Measurements from ENCODE around the gene NT5C3B. TPM values are rescaled to one million over a fixed set of nuclear protein-coding genes. Genes with fewer than 3 reads are reported as not detected.
A peak's percentile ranks its signal among the peaks of the same experiment; 100 is the strongest.

The NT5C3B gene
- total RNA-seq, 1 experiment from 2014 or later = 48.8 TPM

GRCh38 chr17:41811549-41812380 lies 24.3 kb downstream of the NT5C3B start, which contains the start of gene P3H4:
TSS of gene P3H4 (minus strand) at chr17:41811949. CDS start at chr17:41811915, 34 bp downstream.
- no TSS peak for BruUV-seq (replicated peaks)
- ChIA-PET POLR2A (ENCODE audit: unreplicated experiment) (interaction anchor here (0.7 to 1.0 kb wide), 3 partner anchors 25 to 26 kb away, joined by 4 to 19 read pairs (median 7); partner anchors contain the start of gene JUP), CTCF (interaction anchor here (0.6 to 1.3 kb wide), 3 partner anchors 9 to 680 kb away, joined by 3 to 4 read pairs (median 3); no protein-coding TSS in a partner anchor)
- Histone ChIP-seq H2AFZ (peak within 1 kb of the TSS; percentile 84), H3K27me3 (ENCODE audit: insufficient read depth, low read depth) (no peaks in the 10 kb centered on the region), H3K79me2 (ENCODE audit: low read depth) (peaks cover 55% of the 10 kb centered on the region), H3K4me2 (peak within 1 kb of the TSS; percentile 80), H3K9me2 (ENCODE audit: insufficient read depth) (no peaks in the 10 kb centered on the region), H4K20me1 (ENCODE audit: insufficient read depth) (no peaks in the 10 kb centered on the region), H3K27ac (0 out of 2 replicates have a peak within 1 kb of the TSS, but pooled peaks have one; percentile 22), H3F3A (ENCODE audit: insufficient read depth, low read depth) (peaks cover 12% of the 10 kb centered on the region), H3K36me3 (ENCODE audit: low read depth) (0 out of 2 replicates have a peak, but pooled peaks cover 7% of the 10 kb centered on the region), H3K4me3 (peak within 1 kb of the TSS; percentile 94), H3K9me3 (ENCODE audit: insufficient read depth, low read depth) (no peaks in the 10 kb centered on the region), H3K4me1 (replicated peaks; ENCODE audit: insufficient read depth) (peaks cover 27% of the 10 kb centered on the region)
- intact Hi-C loops (cut with micrococcal nuclease; ENCODE audit: unreplicated experiment) = loop anchor here (1.0 kb wide), 1 partner anchor 39 kb away; no protein-coding TSS in a partner anchor
- DNase-seq = peak; percentile 40 to 82
- TF ChIP-seq EZH2 (IDR thresholded peaks at IDR 0.05; ENCODE audit: low read depth) (no peak), CTCF (conservative IDR thresholded peaks at IDR 0.05) (peak; percentile 53; the same call in 1 of the 2 replicates)

GRCh38 chr17:41810659-41811548 lies 25.1 kb downstream of the NT5C3B start:
- POLR2A ChIA-PET (ENCODE audit: unreplicated experiment) = interaction anchor here (0.6 to 0.9 kb wide), 4 partner anchors 24 to 79 kb away, joined by 3 to 7 read pairs (median 4); partner anchors contain the start of gene JUP
- 0 out of 2 replicates have a peak overlapping the region, but pooled peaks have one; percentile 22 for H3K27ac ChIP-seq
- CTCF ChIA-PET = interaction anchor here (0.6 to 1.3 kb wide), 2 partner anchors 115 to 679 kb away, joined by 3 to 4 read pairs; no protein-coding TSS in a partner anchor
- no peaks in the 10 kb centered on the region for H4K20me1 ChIP-seq (ENCODE audit: insufficient read depth)
- peak overlapping the region; percentile 94 for H3K4me3 ChIP-seq
- BruUV-seq (replicated peaks) = no TSS peak
- 0 out of 2 replicates have a peak, but pooled peaks cover 7% of the 10 kb centered on the region for H3K36me3 ChIP-seq (ENCODE audit: low read depth)
- peak overlapping the region; percentile 84 for H2AFZ ChIP-seq
- no peak for DNase-seq
- TF ChIP-seq EZH2 (IDR thresholded peaks at IDR 0.05; ENCODE audit: low read depth) (no peak), CTCF (conservative IDR thresholded peaks at IDR 0.05) (no peak)
- H3K4me1 ChIP-seq (replicated peaks; ENCODE audit: insufficient read depth) = peaks cover 27% of the 10 kb centered on the region
- no peaks in the 10 kb centered on the region for H3K27me3 ChIP-seq (ENCODE audit: insufficient read depth, low read depth)
- H3K9me3 ChIP-seq (ENCODE audit: insufficient read depth, low read depth) = no peaks in the 10 kb centered on the region
- peaks cover 55% of the 10 kb centered on the region for H3K79me2 ChIP-seq (ENCODE audit: low read depth)
- no peaks in the 10 kb centered on the region for H3K9me2 ChIP-seq (ENCODE audit: insufficient read depth)
- peaks cover 12% of the 10 kb centered on the region for H3F3A ChIP-seq (ENCODE audit: insufficient read depth, low read depth)
- intact Hi-C loops (cut with micrococcal nuclease; ENCODE audit: unreplicated experiment) = no loop called here
- H3K4me2 ChIP-seq = peak overlapping the region; percentile 80
